ENCODE results near the gene NDUFA8.

The NDUFA8 gene

GRCh38 chr9:122135529-122135859 lies 24.1 kb downstream of the NDUFA8 start:
- no peak for DNase-seq (ENCODE audit: low spot score)

- DNase-seq (ENCODE audit: low spot score) = no peak
These were observed 24.6 kb downstream of the NDUFA8 start for GRCh38 chr9:122134822-122135528.

GRCh38 chr9:122133984-122134535 lies 25.5 kb downstream of the NDUFA8 start:
- DNase-seq (ENCODE audit: low spot score) = no peak

GRCh38 chr9:122133263-122133983 lies 26.2 kb downstream of the NDUFA8 start:
- no peak for DNase-seq (ENCODE audit: low spot score)

GRCh38 chr9:122132539-122132938 lies 27.0 kb downstream of the NDUFA8 start:
- DNase-seq (ENCODE audit: low spot score) = no peak

GRCh38 chr9:122131401-122132001 lies 28.1 kb downstream of the NDUFA8 start:
- no peak for DNase-seq (ENCODE audit: low spot score)

GRCh38 chr9:122130837-122131236 lies 28.7 kb downstream of the NDUFA8 start:
- DNase-seq (ENCODE audit: low spot score) = no peak

GRCh38 chr9:122129969-122130368 lies 29.6 kb downstream of the NDUFA8 start:
- DNase-seq (ENCODE audit: low spot score) = no peak

- DNase-seq (ENCODE audit: low spot score) = no peak
These were observed 30.6 kb downstream of the NDUFA8 start for GRCh38 chr9:122128969-122129343.

GRCh38 chr9:122128007-122128968 lies 31.3 kb downstream of the NDUFA8 start:
- no peak for DNase-seq (ENCODE audit: low spot score)

GRCh38 chr9:122127396-122127798 lies 32.2 kb downstream of the NDUFA8 start:
- DNase-seq (ENCODE audit: low spot score) = no peak

GRCh38 chr9:122126331-122127261 lies 33.0 kb downstream of the NDUFA8 start:
- no peak for DNase-seq (ENCODE audit: low spot score)

- DNase-seq (ENCODE audit: low spot score) = no peak
These were observed 33.9 kb downstream of the NDUFA8 start for GRCh38 chr9:122125509-122126330.

GRCh38 chr9:122125158-122125508 lies 34.4 kb downstream of the NDUFA8 start:
- DNase-seq (ENCODE audit: low spot score) = peak; percentile 71

GRCh38 chr9:122124528-122124927 lies 35.1 kb downstream of the NDUFA8 start:
- DNase-seq (ENCODE audit: low spot score) = no peak

GRCh38 chr9:122124048-122124447 lies 35.5 kb downstream of the NDUFA8 start:
- DNase-seq (ENCODE audit: low spot score) = no peak

GRCh38 chr9:122122903-122123632 lies 36.5 kb downstream of the NDUFA8 start:
- DNase-seq (ENCODE audit: low spot score) = peak; percentile 60

- no peak for DNase-seq (ENCODE audit: low spot score)
These were observed 37.1 kb downstream of the NDUFA8 start for GRCh38 chr9:122122468-122122867.

GRCh38 chr9:122121931-122122330 lies 37.6 kb downstream of the NDUFA8 start:
- no peak for DNase-seq (ENCODE audit: low spot score)
